DMS114 treated with DMSO at 0.1 percent for 48 hours (cell line): ENCODE results near the gene ERBB4.
"Not testable (repeated sequence)": the region's sequence is repeated elsewhere in the genome, so short reads cannot be mapped to it uniquely, and the experiment has no call there.

Experiments
- DNase-seq: peaks from one replicate; lab custom pipeline; 2025; ENCODE audit not compliant: unreplicated experiment; lab: John Stamatoyannopoulos, UW

The ERBB4 gene

GRCh38 chr2:212021947-212022346, 516.7 kb downstream of the ERBB4 start:
- DNase-seq, result no peak

GRCh38 chr2:212015588-212015987, 523.0 kb downstream of the ERBB4 start:
- no peak for DNase-seq

- DNase-seq, result no peak
Observed at GRCh38 chr2:212013626-212014025, 525.0 kb downstream of the ERBB4 start.

- not testable (repeated sequence) for DNase-seq
Observed at GRCh38 chr2:212010305-212010704, 528.3 kb downstream of the ERBB4 start.

GRCh38 chr2:212007972-212008371, 530.6 kb downstream of the ERBB4 start:
- no peak for DNase-seq

GRCh38 chr2:212005085-212005671, 533.4 kb downstream of the ERBB4 start:
- peak; percentile 19 for DNase-seq

- no peak for DNase-seq
Observed at GRCh38 chr2:212001325-212001724, 537.3 kb downstream of the ERBB4 start.

- no peak for DNase-seq
Observed at GRCh38 chr2:211996857-211997256, 541.7 kb downstream of the ERBB4 start.

- DNase-seq, result no peak
Observed at GRCh38 chr2:211994806-211995205, 543.8 kb downstream of the ERBB4 start.

- DNase-seq, result no peak
Observed at GRCh38 chr2:211990335-211990734, 548.3 kb downstream of the ERBB4 start.

GRCh38 chr2:211986313-211986712, 552.3 kb downstream of the ERBB4 start:
- no peak for DNase-seq

- no peak for DNase-seq
Observed at GRCh38 chr2:211985393-211985792, 553.2 kb downstream of the ERBB4 start.

- DNase-seq, result no peak
Observed at GRCh38 chr2:211982162-211982561, 556.4 kb downstream of the ERBB4 start.

GRCh38 chr2:211981451-211981850, 557.2 kb downstream of the ERBB4 start:
- DNase-seq, result no peak

- no peak for DNase-seq
Observed at GRCh38 chr2:211976076-211976475, 562.5 kb downstream of the ERBB4 start.

- DNase-seq, result no peak
Observed at GRCh38 chr2:211967234-211967633, 571.4 kb downstream of the ERBB4 start.

GRCh38 chr2:211963969-211964368, 574.6 kb downstream of the ERBB4 start:
- DNase-seq, result no peak

- no peak for DNase-seq
Observed at GRCh38 chr2:211957799-211958198, 580.8 kb downstream of the ERBB4 start.

- DNase-seq, result no peak
Observed at GRCh38 chr2:211955648-211956047, 583.0 kb downstream of the ERBB4 start.

GRCh38 chr2:211948932-211949331, 589.7 kb downstream of the ERBB4 start:
- DNase-seq, result no peak

- no peak for DNase-seq
Observed at GRCh38 chr2:211946960-211947359, 591.6 kb downstream of the ERBB4 start.

GRCh38 chr2:211944572-211944971, 594.0 kb downstream of the ERBB4 start:
- DNase-seq, result no peak

- DNase-seq, result no peak
Observed at GRCh38 chr2:211942153-211942552, 596.4 kb downstream of the ERBB4 start.
